Measurements from ENCODE around the gene NPAS3. TPM values are rescaled to one million over a fixed set of nuclear protein-coding genes. Genes with fewer than 3 reads are reported as not detected.

NPAS3 gene
- total and polyA plus RNA-seq, 2 of the 13 experiments (the other 11 are each of a cell fraction or from before 2014, with no cell fraction given) = not detected

GRCh38 chr14:33386781-33387180, 448.1 kb downstream of the NPAS3 start (continued):
- no peak for TF ChIP-seq ZNF142 (CRISPR knock-in tag; IDR thresholded peaks at IDR 0.05)
- TF ChIP-seq ZNF761 (CRISPR knock-in tag; conservative IDR thresholded peaks at IDR 0.05) = no peak
- no peak for TF ChIP-seq FOXO4 (CRISPR knock-in tag; conservative IDR thresholded peaks at IDR 0.05)
- TF ChIP-seq SPEN (CRISPR knock-in tag; IDR thresholded peaks at IDR 0.05; ENCODE audit: low read depth) = no peak
- no peak for TF ChIP-seq ZNF143 (CRISPR knock-in tag; IDR thresholded peaks at IDR 0.05)
- no peak for TF ChIP-seq PHB2 (IDR thresholded peaks at IDR 0.05; ENCODE audit: partially characterized antibody)
- no peak for TF ChIP-seq CTCF (CRISPR knock-in tag; IDR thresholded peaks at IDR 0.05)
- no peak for TF ChIP-seq ATAD3A (CRISPR knock-in tag; IDR thresholded peaks at IDR 0.05)
- no peak for TF ChIP-seq TARDBP (CRISPR knock-in tag; IDR thresholded peaks at IDR 0.05)

Data from HepG2 (cell line).